ENCODE measurements around the gene RASSF8.

DNA sequence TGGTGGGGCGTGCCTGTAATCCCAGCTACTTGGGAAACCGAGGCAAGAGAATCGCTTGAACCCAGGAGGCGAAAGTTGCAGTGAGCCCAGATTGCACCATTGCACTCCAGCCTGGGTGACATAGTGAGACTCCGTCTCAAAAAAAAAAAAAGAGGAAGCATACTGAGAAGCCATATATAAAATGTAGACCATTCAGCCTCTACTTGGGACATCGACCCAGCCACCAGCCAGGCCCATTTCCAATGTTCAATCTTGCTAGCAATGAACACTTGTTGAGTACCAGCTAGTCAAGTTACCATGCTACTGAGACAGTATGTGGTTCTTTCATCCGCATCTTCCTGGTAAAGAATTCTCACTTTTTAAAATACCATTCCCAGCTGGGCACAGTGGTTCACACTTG lies 33.4 kb upstream of the RASSF8 start:
- TF ChIP-seq, protein P1, sequence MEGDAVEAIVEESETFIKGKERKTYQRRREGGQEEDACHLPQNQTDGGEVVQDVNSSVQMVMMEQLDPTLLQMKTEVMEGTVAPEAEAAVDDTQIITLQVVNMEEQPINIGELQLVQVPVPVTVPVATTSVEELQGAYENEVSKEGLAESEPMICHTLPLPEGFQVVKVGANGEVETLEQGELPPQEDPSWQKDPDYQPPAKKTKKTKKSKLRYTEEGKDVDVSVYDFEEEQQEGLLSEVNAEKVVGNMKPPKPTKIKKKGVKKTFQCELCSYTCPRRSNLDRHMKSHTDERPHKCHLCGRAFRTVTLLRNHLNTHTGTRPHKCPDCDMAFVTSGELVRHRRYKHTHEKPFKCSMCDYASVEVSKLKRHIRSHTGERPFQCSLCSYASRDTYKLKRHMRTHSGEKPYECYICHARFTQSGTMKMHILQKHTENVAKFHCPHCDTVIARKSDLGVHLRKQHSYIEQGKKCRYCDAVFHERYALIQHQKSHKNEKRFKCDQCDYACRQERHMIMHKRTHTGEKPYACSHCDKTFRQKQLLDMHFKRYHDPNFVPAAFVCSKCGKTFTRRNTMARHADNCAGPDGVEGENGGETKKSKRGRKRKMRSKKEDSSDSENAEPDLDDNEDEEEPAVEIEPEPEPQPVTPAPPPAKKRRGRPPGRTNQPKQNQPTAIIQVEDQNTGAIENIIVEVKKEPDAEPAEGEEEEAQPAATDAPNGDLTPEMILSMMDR (IDR thresholded peaks at IDR 0.05; ENCODE audit: insufficient read depth, low read length, poor library complexity, severe bottlenecking) = no peak
- TF ChIP-seq EZH2phosphoT487 (conservative IDR thresholded peaks at IDR 0.05; ENCODE audit: low read length) = no peak

Data from SU-DHL-6 (cell line).